SH-SY5Y (cell line): ENCODE measurements around the gene PSMD12.

Experiments used
- GATA2 ChIP-seq: IDR thresholded peaks from 2 replicates; pipeline ENCODE4 v1.6.1; 2011; ENCODE audit warnings: mild to moderate bottlenecking, low read depth, low read length
- GATA3 ChIP-seq: IDR thresholded peaks from 2 replicates; pipeline ENCODE4 v1.6.1; 2011; ENCODE audit warnings: low read depth, mild to moderate bottlenecking, low read length, moderate library complexity

DNA sequence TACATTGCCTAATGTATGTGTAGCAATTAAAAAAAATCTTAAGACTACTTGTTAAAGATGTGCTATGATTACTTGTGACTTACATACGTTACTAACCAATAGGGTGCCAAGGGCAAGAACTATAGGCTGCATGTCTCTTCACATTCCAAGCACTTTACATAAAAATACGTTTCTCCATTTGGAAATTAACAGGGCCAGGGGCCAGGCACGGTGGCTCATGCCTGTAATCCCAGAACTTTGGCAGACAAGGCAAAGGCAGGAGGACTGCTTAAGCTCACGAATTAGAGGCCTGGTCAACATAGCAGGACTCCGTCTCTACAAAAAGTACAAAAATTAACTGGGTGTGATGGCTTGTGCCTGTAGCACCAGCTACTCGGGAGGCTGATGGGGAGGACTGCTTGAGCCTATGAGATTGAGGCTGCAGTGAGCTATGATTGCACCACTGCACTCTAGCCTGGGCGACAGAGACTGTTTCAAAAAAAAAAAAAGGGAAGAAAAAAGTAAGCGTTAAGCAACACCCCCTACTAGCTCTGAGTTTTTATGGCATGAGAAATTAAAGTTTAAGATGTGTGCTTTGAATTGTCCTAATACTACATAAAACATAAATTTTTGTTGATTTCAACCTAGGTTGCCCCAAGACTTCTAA lies 12.3 kb downstream of the PSMD12 start:
- TF ChIP-seq GATA3 (no peak), GATA2 (no peak)
